Pancreas (tissue), 10 donors: Measurements from ENCODE around the gene CDRT4. TPM values are rescaled to one million over a fixed set of nuclear protein-coding genes. Genes with fewer than 3 reads are reported as not detected.
A peak's percentile ranks its signal among the peaks of the same experiment; 100 is the strongest.

Source experiments
- ATAC-seq, 4 donors: fragments of 200-7000 bp; cut with Tn5 transposase; one replicate each; pipeline versions ENCODE4 v1.8.0 to v1.9.1; 2020; ENCODE audit warnings: mild to moderate bottlenecking in 4 of 4, moderate library complexity in 4 of 4
- DNase-seq, 6 donors: peaks; one replicate each; pipeline ENCODE4 v3.0.0-alpha.2; 2020
- FAIRE-seq: peaks from 2 replicates; lab custom pipeline; 2012; peaks lifted over from hg19 to GRCh38; lab: Jason Lieb, UNC
- H3K27ac ChIP-seq, 4 donors: fragments of 200-600 bp; sonication (generic); 1 replicate in 3 of 4; 2 replicates in 1 of 4; pipeline versions ENCODE4 v1.5.0 to v1.8.0; 2020
- H3K27me3 ChIP-seq, 4 donors: fragments of 200-600 bp; one replicate each; pipeline ENCODE4 v1.8.0; 2021
- H3K36me3 ChIP-seq, 3 donors: fragments of 200-600 bp; sonication (generic) in 1 of 3; one replicate each; pipeline versions ENCODE4 v1.5.0 to v1.8.0; 2020 to 2021
- H3K4me1 ChIP-seq, 3 donors: fragments of 200-600 bp; one replicate each; pipeline ENCODE4 v1.8.0; 2021
- H3K4me3 ChIP-seq, 4 donors: fragments of 200-600 bp; sonication (generic) in 2 of 4; one replicate each; pipeline versions ENCODE4 v1.5.0 to v1.8.0; 2020 to 2021
- H3K9me3 ChIP-seq, 4 donors: fragments of 200-600 bp; one replicate each; pipeline ENCODE4 v1.8.0; 2021
- CTCF ChIP-seq, 4 donors: fragments of 200-600 bp; sonication (generic) in 3 of 4; IDR thresholded peaks; one replicate each; pipeline versions ENCODE4 v1.5.0 to v1.8.0; 2021; ENCODE audit warnings: antibody characterized with exemption in 4 of 4
- WGBS, 2 donors: extraction: QIAGEN DNeasy Blood & Tissue Kit; methylation state at CpG; one replicate each; pipeline ENCODE4 v1.1.7; 2013; 5-methylcytosine and 5-hydroxymethylcytosine counted together
- intact Hi-C, 3 donors: fragments of 100-400 bp; cut with DNase I; formaldehyde crosslinking; loops; one replicate each; pipeline versions ENCODE4 v1.11.1 to v1.14.2; 2022
- polyA plus RNA-seq, 2 donors: library from polyadenylated mRNA; stranded (reverse); fragments of 200-250 nt; gene quantifications; one replicate each; pipeline ENCODE4 v1.2.3, GENCODE V29; 2013
- total RNA-seq, 6 donors: library from RNA; stranded (reverse); fragmentation: NEBNext Ultra II Directional in 4 of 6; extraction: Animal tissue kit (Norgen Biotek cat#: 25700) in 4 of 6; gene quantifications; one replicate each; pipeline versions ENCODE4 v1.2.1 to v1.2.4, GENCODE V29; 2021 to 2023
- donor health status: healthy with polysubstance abuse.
- donor health status: DM: no; HTN: no; CAD: no; lungs with moderate emphysema.
- donor health status: DM: no; HTN: no; CAD: no.
- donor health status: control.
- donor health status: control.
- donor health status: Bipolar disorder and iron deficiency.
- donor health status: DM: yes; HTN: yes; CAD: no.
- donor health status: DM: no; HTN: no; CAD: no.
- donor health status: DM: no; HTN: no; CAD: no.
- donor health status: DM: yes; HTN: yes; CAD: no.

CDRT4 gene
- total and polyA plus RNA-seq, 8 donors, result 1.8 to 31.6 (median 6.9) TPM

- no peak overlapping the region for H3K27ac ChIP-seq
- TF ChIP-seq CTCF (IDR thresholded peaks at IDR 0.05), result no peak
- no peak for ATAC-seq
- WGBS, 2 donors, result 89 to 92% methylated on average over 4 of the region's 4 CpGs
- H3K4me3 ChIP-seq, result no peak overlapping the region
- H3K27me3 ChIP-seq, result no peaks in the 10 kb centered on the region
- DNase-seq, result no peak
- no peak for FAIRE-seq
- intact Hi-C loops, result no loop called here
- peaks cover 0 to 14% (median 0%) of the 10 kb centered on the region in 3 donors for H3K36me3 ChIP-seq
- H3K9me3 ChIP-seq, result no peaks in the 10 kb centered on the region
- no peaks in the 10 kb centered on the region for H3K4me1 ChIP-seq
Observed at GRCh38 chr17:15492186-15492585, 24.8 kb upstream of the CDRT4 start.

GRCh38 chr17:15490634-15491261 lies 23.3 kb upstream of the CDRT4 start:
- H3K36me3 ChIP-seq, result peaks cover 0 to 2% (median 0%) of the 10 kb centered on the region in 3 donors
- FAIRE-seq (no peak), DNase-seq (no peak), ATAC-seq (peak in 3 of 4 donors; percentile 43 to 88 (median 62))
- no peak for TF ChIP-seq CTCF (IDR thresholded peaks at IDR 0.05)
- no peak overlapping the region for H3K4me3 ChIP-seq
- no peaks in the 10 kb centered on the region for H3K9me3 ChIP-seq
- WGBS, 2 donors, result 80% methylated on average over 11 of the region's 11 CpGs
- intact Hi-C loops, result no loop called here
- no peaks in the 10 kb centered on the region for H3K27me3 ChIP-seq
- H3K27ac ChIP-seq, result no peak overlapping the region
- no peaks in the 10 kb centered on the region for H3K4me1 ChIP-seq

- 98 to 100% methylated on average over 2 of the region's 2 CpGs for WGBS, 2 donors
- no peaks in the 10 kb centered on the region for H3K36me3 ChIP-seq
- ATAC-seq (no peak), DNase-seq (no peak), FAIRE-seq (no peak)
- no peaks in the 10 kb centered on the region for H3K9me3 ChIP-seq
- no peak overlapping the region for H3K27ac ChIP-seq
- H3K4me3 ChIP-seq, result no peak overlapping the region
- no peaks in the 10 kb centered on the region for H3K27me3 ChIP-seq
- TF ChIP-seq CTCF (IDR thresholded peaks at IDR 0.05), result no peak
- no peaks in the 10 kb centered on the region for H3K4me1 ChIP-seq
- intact Hi-C loops, result no loop called here
Observed at GRCh38 chr17:15488557-15488956, 21.1 kb upstream of the CDRT4 start.

GRCh38 chr17:15485045-15485444 lies 17.6 kb upstream of the CDRT4 start:
- no peaks in the 10 kb centered on the region for H3K9me3 ChIP-seq
- intact Hi-C loops, result no loop called here
- no peak for DNase-seq
- 68% methylated on average over 4 of the region's 4 CpGs for WGBS, 2 donors
- no peak for FAIRE-seq
- H3K27ac ChIP-seq, result no peak overlapping the region
- no peaks in the 10 kb centered on the region for H3K27me3 ChIP-seq
- H3K36me3 ChIP-seq, result no peaks in the 10 kb centered on the region
- no peaks in the 10 kb centered on the region for H3K4me1 ChIP-seq
- no peak for ATAC-seq
- H3K4me3 ChIP-seq, result no peak overlapping the region
- TF ChIP-seq CTCF (IDR thresholded peaks at IDR 0.05), result no peak

- WGBS, 2 donors, result 70 to 82% methylated on average over 4 of the region's 4 CpGs
- intact Hi-C loops, result no loop called here
- no peak for DNase-seq
- Histone ChIP-seq H3K9me3 (no peaks in the 10 kb centered on the region), H3K4me3 (no peak overlapping the region), H3K27ac (no peak overlapping the region), H3K27me3 (no peaks in the 10 kb centered on the region), H3K36me3 (no peaks in the 10 kb centered on the region), H3K4me1 (no peaks in the 10 kb centered on the region)
- ATAC-seq, result no peak
- FAIRE-seq, result no peak
- no peak for TF ChIP-seq CTCF (IDR thresholded peaks at IDR 0.05)
Observed at GRCh38 chr17:15483431-15483830, 16.0 kb upstream of the CDRT4 start.
